T-helper 1 cell treated with Interleukin-12 subunit alpha and Interleukin-12 subunit beta and Interleukin-4 antibody, amounts not matched to agents 30 ng/mL and 1 ng/mL, for 36 hours (primary cell): ENCODE results near the gene DENND4B. TPM values are rescaled to one million over a fixed set of nuclear protein-coding genes. Genes with fewer than 3 reads are reported as not detected.
"Not testable (repeated sequence)": the region's sequence is repeated elsewhere in the genome, so short reads cannot be mapped to it uniquely, and the experiment has no call there.

Source experiments
- intact Hi-C: fragments of 100-400 bp; cut with micrococcal nuclease; formaldehyde crosslinking; loops from one replicate; pipeline ENCODE4 v1.15.1; 2024
- total RNA-seq: library from RNA; stranded (reverse); gene quantifications from 2 replicates; pipeline ENCODE4 v1.2.3, GENCODE V29; 2022

The DENND4B gene
- total RNA-seq, 1 donor from 2014 or later = 173 TPM

DNA sequence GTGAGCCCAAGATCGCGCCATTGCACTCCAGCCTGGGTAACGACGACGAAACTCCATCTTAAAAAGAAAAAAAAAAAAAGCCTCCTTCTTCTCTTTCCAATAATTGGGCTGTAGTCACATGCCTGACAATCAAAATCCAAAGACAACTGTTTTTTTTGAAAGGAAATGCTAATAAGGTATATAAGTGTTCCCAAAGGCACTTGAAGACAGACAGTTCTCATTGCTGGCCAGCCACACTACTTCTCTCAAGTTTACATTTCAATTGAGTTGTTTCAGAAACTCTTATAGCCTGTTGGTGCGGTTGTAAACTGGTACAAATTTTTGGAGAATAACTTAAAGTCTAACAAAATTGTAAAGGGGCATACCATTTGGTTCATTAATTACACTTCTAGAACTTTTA is 47.0 kb downstream of the DENND4B start:
- intact Hi-C loops = no loop called here

DNA sequence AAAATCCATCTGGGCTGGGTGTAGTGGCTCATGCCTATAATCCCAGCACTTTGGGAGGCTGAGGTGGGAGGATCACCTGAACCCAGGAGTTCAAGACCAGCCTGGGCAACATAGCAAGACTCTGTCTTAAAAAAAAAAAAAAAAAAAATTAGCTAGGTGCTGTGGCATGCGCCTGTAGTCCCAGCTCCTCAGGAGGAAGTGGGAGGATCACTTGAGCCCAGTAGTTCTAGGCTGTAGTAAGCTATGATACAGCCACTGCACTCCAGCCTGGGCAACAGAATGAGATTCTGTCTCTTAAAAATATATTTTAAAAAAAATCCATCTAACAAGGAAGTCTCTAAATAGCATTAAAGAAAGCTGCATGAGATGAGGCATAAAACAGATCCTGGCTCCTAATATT is 50.7 kb downstream of the DENND4B start:
- intact Hi-C loops = not testable (repeated sequence)

DNA sequence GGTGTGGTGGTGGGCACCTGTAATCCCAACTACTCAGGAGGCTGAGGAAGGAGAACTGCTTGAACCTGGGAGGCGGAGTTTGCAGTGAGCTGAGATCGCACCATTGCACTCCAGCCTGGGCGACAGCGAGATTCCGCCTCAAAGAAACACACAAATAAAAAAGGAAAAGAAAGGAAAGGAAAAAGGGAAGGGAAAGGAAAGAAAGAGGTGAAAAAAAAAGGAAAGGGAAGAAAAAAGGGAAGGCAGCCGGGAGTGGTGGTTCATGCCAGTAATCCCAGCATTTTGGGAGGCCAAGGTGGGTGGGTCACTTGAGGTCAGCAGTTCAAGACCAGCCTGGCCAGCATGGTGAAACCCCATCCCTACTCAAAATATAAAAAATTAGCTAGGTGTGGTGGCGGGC is 55.5 kb downstream of the DENND4B start:
- intact Hi-C loops = not testable (repeated sequence)

DNA sequence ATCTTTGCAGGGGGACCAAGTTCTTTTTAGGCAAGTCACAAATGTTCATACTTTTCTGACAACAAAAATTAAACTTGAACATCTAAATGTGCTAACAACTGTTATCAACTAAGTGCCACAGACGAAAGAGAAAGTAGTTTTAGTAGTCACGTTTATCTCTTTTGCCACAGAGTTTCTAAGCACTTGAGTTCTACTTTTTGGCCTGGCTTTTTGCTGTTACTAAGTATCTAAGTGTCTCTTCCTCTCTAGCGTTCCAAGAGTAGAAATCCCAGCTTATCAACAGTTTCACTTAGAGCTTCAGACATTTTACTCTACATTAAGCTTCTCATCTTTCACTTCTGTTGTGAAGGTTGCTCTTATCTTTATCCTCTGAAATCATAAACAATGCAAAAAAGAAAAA is 58.0 kb downstream of the DENND4B start:
- intact Hi-C loops = loop anchor here (2.0 kb wide), 1 partner anchor 32 kb away; no protein-coding TSS in a partner anchor

DNA sequence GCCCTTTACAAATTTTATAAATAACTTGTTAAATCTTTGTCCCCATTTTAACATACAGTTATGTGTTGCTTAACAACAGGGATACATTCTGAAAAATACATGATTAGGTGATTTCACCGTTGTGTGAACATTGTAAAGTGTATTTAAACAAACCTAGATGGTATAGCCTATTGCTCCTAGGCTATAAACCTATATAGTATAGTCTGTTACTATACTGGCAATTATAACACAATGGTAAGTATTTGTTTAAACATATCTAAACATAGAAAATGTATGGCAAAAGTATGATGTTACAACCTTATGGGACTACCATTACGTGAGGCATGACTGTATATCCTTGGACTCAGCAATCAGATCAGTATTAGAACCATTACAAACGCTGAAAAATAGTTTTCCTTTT is 60.4 kb downstream of the DENND4B start:
- intact Hi-C loops = no loop called here

DNA sequence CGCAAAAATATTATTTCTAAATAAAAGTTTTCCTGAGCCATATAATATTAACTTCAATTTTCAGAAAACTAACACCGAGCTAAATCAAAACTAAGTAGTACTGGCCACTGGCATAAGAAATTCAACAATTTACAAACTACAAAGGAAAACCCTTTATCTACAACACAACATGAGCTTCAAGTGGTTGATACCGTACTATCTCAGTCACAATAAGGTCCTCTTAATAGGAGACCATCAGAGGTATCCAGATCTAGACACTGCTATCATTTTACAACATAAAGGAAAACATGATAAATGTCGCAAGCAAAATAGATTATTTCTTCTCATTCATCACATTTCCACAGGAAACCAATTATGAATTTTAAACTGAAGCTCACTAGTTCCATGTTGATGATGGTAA is 63.3 kb downstream of the DENND4B start:
- intact Hi-C loops = no loop called here

DNA sequence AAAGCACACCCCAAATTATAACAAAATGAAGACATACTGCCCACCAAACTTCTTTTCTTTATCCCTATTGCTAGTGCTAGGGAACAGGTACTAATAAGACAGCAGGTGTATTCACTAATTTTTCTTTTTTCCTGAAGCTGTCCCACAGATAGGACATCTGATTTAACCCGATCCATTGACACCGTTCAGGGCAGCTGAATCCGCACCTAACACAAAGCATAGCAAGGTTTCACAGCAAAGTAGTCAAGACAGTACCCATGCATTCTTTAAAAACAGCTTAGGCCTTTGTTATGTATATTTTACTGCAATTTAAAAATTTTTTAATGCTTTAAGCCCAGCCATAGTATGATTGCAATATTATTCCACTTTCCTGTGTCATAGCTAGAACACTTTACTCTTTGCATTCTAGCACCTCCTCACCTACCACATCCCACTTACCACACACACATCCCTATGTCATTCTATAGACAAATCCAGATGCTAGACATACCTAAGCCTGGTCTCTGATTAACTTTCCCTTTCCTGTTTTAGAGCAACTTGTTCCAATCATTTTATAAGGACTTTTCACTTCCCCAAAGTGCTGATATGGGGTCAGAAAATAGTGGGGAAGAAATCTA is 64.1 kb downstream of the DENND4B start:
- intact Hi-C loops = no loop called here

DNA sequence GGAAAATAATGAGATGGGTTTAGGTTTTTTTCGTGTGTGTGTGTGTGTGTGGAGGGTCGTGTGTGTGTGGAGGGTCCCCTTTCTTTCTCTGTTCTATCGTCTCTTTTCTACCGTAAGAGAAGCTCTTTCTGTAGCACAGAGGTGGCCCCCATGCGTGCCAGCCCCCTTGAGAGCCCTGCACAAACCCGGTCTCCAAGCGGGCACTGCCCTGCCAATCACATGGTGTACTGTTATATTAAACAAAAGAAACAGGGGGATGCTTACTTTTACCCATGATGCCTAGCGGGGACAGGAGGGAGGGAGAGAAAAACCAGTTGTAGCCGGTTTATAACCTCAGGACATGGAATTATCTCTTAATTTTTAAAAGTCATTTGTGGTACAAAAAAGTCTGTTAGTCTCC is 64.8 kb downstream of the DENND4B start:
- intact Hi-C loops = no loop called here

DNA sequence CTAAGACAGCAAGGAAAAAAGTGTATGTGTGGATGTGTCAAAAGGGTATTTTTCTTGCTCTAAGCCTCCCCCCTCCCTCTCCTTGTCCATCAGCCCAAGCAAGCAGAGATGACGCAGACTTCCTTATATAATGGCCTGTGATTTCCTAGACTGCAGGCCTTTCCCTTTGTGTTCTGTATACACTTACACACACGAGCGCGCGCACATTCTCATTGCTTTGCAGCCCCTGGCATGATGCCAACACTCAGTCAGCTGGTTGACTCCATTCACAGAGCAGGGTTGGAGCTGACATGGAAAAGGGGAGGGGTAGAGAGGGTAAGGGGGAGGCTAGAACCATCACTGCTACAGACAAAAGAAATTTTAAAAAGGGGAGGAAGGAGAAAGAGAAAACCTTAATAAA is 65.6 kb downstream of the DENND4B start:
- intact Hi-C loops = no loop called here

DNA sequence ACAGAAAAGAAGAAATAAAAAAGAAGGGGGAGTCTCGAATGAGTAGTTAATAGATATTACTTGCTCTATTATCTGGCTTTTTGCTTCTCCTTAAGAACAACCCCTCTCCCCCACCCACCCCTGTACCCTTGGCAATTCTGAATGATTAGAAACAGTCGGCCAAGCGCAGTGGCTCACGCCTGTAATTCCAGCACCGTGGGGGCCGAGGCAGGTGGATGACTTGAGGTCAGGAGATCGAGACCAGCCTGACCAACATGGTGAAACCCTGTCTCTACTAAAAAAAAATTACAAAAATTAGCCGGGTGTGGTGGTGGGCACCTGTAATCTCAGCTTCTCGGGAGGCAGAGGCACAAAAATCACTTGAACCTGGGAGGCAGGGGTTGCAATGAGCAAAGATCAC is 66.5 kb downstream of the DENND4B start:
- intact Hi-C loops = no loop called here

Other genes with a start within 250 kb of the DENND4B start
- gene INTS3, start 218.7 kb downstream of the DENND4B start, total RNA-seq = 60.6 and 64.4 TPM in 2 replicates
- 21.0 and 22.5 TPM in 2 replicates for gene SLC27A3, start 171.3 kb downstream of the DENND4B start, total RNA-seq
- 70.1 and 74.1 TPM in 2 replicates for gene GATAD2B, start 23.7 kb downstream of the DENND4B start, total RNA-seq
- 103 and 107 TPM in 2 replicates for gene CRTC2, start 11.9 kb upstream of the DENND4B start, total RNA-seq
- 64.2 and 65.1 TPM in 2 replicates for gene SLC39A1, start 16.8 kb upstream of the DENND4B start, total RNA-seq
- 6.1 and 6.2 TPM in 2 replicates for gene CREB3L4, start 21.2 kb upstream of the DENND4B start, total RNA-seq
- gene JTB, start 31.0 kb upstream of the DENND4B start, total RNA-seq = 145 and 146 TPM in 2 replicates
- gene RAB13, start 39.6 kb upstream of the DENND4B start, total RNA-seq = 1.3 and 1.7 TPM in 2 replicates
- 1,743 and 1,866 TPM in 2 replicates for gene RPS27, start 44.0 kb upstream of the DENND4B start, total RNA-seq
- 0.12 and 0.15 TPM in 2 replicates for gene NUP210L, start 208.4 kb upstream of the DENND4B start, total RNA-seq
- 706 and 720 TPM in 2 replicates for gene TPM3, start 245.4 kb upstream of the DENND4B start, total RNA-seq